ENCODE results near the gene JMJD1C.
"Not testable (repeated sequence)": the region's sequence is repeated elsewhere in the genome, so short reads cannot be mapped to it uniquely, and the experiment has no call there.

JMJD1C gene

DNA sequence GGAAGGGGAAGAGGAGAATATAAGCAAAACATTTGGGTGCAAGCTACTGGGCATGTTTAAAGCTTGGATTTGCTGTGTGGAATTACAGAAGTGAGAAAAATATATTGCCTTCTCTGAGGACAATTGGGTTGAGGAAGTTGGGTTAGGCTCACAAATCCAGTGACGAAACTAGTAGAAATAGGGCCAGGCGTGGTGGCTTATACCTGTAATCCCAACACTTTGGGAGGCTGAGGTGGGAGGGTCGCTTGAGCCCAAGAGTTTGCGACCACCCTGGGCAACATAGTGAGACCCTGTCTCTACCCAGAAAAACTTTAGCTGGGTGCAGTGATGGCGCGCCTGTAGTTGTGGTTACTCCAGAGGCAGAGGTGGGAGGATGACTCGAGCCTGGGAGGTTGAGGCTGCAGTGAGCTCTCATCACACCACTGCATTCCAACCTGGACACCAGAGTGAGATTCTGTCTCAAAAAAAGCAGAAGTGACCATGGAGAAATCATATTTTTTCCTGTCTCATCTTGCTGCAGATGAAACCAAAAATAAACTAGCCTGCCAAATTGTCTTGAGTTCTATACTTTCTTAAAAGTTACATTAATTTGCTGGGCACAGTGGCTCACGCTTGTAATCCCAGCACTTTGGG is 310.3 kb downstream of the JMJD1C start:
- no peak for DNase-seq

GRCh38 chr10:63154546-63155387 is 311.0 kb downstream of the JMJD1C start:
- DNase-seq: no peak

GRCh38 chr10:63153868-63154545 is 311.8 kb downstream of the JMJD1C start:
- DNase-seq: not testable (repeated sequence)

- no peak for DNase-seq
Measured at GRCh38 chr10:63150745-63151144, 315.0 kb downstream of the JMJD1C start.

GRCh38 chr10:63146503-63146902 is 319.3 kb downstream of the JMJD1C start:
- DNase-seq: no peak

- no peak for DNase-seq
Measured at GRCh38 chr10:63145782-63146181, 320.0 kb downstream of the JMJD1C start.

DNA sequence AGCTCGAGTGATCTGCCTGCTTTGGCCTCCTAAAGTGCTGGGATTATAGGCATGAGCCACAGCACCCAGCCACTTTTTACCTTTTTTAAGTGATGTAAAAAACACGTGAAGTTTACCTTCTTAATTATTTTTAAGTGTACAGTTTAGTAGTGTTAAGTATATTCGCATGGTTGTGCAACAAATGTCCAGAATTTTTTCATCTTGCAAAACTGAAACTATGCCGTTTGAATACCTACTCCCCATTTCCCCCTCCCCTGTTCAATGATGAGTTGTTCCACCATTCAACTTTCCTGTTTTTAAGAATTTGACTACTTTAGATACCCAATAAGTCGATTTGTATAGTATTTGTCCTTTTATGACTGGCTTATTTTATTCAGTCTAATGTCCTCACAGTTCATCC is 321.8 kb downstream of the JMJD1C start:
- no peak for DNase-seq

DNA sequence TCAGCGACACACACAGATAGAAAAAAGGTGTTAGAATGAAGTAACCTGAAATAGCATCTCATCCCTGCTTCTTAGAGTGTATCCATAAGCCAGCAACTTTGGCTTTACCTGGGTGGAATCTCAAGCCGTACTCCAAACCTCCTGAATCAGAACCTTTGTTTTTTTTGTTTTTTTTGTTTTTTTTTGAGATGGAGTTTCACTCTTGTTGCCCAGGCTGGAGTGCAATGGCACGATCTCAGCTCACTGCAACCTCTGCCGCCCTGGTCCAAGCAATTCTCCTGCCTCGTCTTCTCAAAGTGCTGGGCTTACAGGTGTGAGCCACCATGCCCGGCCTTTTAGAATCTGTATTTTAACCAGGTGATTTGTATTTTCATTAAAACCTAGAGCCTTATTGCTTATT is 323.6 kb downstream of the JMJD1C start:
- no peak for DNase-seq

DNA sequence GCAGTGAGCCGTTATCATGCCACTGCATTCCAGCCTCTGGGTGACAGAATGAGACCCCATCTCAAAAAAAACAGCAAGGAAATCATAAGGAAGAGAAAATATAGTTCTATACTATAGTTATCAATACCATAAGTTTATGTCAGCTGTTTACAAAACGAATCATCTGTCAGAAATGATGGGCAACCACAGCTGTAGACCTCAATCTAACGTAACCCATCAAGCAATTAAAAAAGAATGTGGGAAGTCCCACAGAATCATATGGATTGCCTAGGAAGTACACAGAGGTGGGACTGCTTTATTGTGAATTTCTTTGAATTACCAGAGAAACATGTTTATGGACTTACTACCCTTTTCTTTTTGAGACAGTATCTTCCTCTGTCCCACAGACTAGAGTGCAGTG is 325.7 kb downstream of the JMJD1C start:
- no peak for DNase-seq

- no peak for DNase-seq
Measured at GRCh38 chr10:63137306-63137705, 328.5 kb downstream of the JMJD1C start.

DNA sequence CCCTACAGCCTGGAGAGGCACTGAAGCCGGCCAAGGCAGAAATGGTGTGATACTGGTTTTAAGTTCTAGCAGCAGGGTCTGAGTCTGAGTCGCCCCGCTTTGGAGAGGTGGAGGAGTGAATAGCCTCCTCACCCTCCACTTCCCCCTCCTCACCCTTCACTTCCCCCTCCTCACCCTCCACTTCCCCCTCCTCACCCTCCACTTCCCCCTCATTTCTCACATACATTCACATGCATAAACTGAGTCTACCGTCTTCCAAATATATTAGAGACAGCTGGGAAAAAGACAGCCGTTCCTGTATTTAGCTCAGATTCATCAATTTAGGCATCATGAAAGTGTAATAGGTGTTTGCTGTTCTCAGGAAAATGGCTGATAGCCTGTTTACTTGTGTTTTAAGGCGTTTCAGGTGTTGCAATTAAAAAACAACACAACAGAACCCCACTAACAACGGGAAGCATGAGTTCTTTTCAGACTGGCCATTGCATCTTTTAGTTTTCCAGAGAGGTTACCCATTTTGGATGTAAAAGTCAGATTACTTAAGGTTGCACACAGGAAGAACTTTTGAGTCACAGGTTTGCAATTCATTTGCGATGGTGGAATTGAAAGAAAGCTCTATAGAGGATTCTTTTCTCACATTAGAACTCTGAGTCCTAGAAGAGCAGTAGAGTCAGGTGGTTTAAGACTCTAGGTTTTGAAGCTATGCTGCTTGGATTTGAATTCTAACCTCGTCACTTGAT is 331.8 kb downstream of the JMJD1C start:
- DNase-seq: peak; percentile 21

- DNase-seq: peak; percentile 97
Measured at GRCh38 chr10:63133056-63133820, 332.5 kb downstream of the JMJD1C start, which contains the start of gene NRBF2. Gene NRBF2 (plus strand): TSS chr10:63133328. CDS start chr10:63133471, 143 bp downstream.

GRCh38 chr10:63132651-63133055 is 333.1 kb downstream of the JMJD1C start:
- DNase-seq: no peak

DNA sequence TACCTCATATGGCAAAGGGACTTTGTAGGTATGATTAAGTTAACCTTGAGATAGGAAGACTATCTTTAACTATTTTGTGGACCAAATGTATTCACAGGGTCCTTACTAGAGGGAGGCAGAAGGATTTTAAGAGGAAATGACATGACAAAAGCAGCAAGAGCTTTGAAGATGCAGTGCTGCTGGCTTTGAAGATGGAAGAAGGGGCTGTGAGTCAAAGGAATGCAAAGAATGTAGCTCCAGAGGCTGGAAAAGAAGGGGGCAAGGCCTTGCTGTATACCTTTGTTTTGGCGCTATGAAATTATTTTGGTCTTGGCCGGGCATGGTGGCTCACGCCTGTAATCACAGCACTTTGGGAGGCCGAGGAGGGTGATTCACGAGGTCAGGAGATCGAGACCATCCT is 335.9 kb downstream of the JMJD1C start:
- DNase-seq: no peak

GRCh38 chr10:63128443-63128842 is 337.3 kb downstream of the JMJD1C start:
- DNase-seq: no peak

- no peak for DNase-seq
Measured at GRCh38 chr10:63125459-63125858, 340.3 kb downstream of the JMJD1C start.

DNA sequence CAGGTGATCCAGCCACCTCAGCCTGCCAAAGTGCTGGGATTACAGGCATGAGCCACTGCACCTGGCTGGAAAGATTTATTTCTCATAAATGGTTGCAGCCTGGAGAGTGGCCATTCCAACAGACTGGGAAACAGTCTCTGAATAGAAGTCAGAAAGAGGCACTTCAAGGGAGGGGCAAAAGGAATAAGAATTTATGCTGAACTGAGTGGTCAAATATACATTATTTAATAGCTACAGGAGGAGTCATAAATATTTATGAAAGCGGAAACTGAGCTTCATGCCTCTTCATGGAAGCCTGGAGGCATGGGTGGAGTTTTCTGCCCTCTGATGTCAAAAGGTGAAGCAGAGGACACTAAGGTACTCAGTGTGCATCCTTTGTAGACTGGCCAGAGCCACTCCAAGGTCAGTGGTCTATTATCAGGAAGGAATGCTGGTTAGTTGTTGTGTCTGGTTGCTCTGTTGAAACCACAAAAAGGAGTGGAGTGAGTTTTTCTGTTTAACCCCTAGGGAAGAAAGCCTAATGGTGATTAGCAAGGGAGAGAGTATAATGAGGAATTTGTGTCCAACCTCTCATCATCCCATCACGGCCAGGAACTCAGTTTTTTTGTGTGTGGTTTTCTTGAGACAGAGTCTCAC is 341.9 kb downstream of the JMJD1C start:
- DNase-seq: no peak

GRCh38 chr10:63120554-63120953 is 345.2 kb downstream of the JMJD1C start:
- DNase-seq: no peak

- no peak for DNase-seq
Measured at GRCh38 chr10:63119041-63119440, 346.7 kb downstream of the JMJD1C start.
